Epithelial cell of prostate (primary cell): ENCODE data around the gene ICAM4.
"Not testable (repeated sequence)": the region's sequence is repeated elsewhere in the genome, so short reads cannot be mapped to it uniquely, and the experiment has no call there.

Experiments
- DNase-seq: peaks from one replicate; pipeline ENCODE4 v3.0.0-alpha.2; 2011; ENCODE audit warnings: low read depth, low spot score
- H3K27ac ChIP-seq: fragments of 450-650 bp; 2 replicates; pipeline ENCODE4 v1.5.1; 2017; ENCODE audit warnings: mild to moderate bottlenecking

Gene ICAM4

GRCh38 chr19:10334588-10335351 lies 48.0 kb downstream of the ICAM4 start:
- DNase-seq = peak; percentile 46
- H3K27ac ChIP-seq = peak overlapping the region; percentile 67

GRCh38 chr19:10335352-10335985 lies 48.7 kb downstream of the ICAM4 start:
- no peak for DNase-seq
- H3K27ac ChIP-seq = no peak overlapping the region

- H3K27ac ChIP-seq, DNase-seq: not testable (repeated sequence)
Measured at GRCh38 chr19:10336725-10337124, 50.0 kb downstream of the ICAM4 start.
